Measurements from ENCODE around the gene TARDBP.
"Not testable (repeated sequence)": the region's sequence is repeated elsewhere in the genome, so short reads cannot be mapped to it uniquely, and the experiment has no call there.

Gene TARDBP

DNA sequence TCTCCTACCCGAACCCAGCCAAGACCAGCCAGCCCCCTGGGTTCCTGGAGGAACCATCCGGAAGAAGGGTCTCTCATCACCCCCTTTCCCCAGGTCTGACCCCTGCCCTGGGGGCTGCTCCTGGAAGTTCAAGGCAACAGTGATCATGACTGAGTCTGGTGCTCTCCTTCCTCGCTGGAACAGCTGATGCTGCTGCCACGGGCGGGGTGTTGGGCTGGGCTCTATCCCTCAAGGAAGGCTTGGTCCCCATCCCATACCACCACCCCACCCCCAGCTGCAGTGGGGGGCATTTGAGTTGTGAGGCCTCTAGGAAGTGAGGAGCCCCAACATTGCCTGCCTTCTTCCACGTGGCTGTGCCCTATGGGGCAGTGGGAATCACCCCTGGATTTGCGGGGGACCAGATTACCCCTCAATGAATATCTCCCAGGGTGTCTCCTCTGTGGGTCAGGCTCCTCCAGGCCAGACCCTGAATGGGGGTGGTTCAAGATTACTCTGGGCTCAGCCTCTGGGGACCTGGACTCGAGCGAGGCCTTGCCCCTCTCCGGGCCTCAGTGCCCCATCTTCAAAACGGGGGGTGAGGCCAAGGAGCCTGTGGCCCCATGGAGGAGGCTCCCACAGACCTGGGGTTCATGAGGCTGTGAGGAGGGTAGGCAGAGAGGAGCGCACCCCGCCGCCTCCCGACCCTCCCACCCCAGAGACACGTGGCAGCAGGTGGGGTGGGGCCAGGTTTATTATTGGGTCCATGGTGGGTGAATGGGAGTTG is 31.8 kb downstream of the TARDBP start:
- no peak for DNase-seq

DNA sequence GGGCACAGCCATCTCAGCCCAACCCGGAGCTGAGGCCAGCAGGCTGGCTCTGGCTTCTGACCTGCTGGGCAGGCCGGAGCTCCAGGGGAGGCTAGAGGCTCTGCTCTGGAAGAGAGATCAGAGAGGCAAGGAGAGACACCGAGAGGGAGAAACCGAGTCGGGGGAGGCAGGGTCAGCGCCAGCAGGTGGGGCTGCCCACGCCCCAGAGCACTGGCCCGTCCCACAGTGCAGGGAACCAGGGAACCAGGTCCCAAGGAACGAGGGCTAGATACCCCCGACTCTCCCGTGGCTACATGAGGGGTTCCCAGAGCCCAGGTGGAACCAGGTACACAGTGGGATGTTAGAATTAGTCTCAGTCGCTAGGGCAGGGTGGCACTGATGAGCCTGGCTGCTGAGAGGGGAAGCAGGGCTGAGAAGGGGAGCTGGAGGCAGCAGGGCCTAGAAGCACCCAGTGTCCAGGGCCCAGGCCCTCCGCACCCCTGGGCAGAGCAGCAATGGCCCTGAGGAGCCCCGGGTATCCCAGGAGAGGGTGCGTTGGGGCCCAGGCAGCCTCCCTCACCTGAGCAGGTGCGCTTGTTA is 32.5 kb downstream of the TARDBP start:
- no peak for DNase-seq

DNA sequence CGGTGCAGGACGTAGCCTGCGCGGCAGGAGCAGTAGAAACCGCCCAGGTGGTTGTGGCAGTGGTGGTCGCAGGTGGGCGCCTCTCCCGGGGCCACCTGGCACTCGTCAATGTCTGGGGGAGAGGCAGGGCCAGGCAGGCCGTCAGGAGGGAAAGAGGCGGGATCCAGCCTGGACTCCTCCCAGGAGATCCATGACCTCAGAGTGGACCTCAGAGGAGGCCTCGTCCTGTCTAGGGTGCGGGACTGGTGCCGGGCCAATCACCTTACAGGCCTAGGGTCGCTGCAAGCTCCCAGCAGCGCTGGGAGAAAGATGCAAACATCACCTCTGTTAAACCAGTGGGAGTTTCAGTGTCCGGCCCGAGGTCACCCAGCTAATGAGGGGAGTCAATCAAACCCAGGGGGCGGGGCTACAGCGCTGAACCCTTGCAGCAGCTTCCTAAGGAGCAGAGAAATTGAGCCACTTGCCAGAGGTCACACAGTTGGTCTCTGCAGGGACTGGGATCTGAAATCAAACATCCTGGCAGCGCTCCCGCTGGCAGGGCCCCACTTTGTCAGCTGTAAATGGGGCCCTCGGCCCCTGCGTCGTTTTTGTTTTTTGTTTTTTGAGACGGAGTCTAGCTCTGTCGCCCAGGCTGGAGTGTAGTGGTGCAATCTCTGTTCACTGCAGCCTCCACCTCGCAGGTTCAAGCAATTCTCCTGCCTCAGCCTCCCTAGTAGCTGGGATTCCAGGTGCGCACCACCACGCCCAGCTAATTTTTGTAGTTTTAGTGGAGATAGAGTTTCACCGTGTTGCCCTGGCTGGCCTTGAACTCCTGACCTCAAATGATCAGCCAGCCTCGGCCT is 33.2 kb downstream of the TARDBP start:
- no peak for DNase-seq

DNA sequence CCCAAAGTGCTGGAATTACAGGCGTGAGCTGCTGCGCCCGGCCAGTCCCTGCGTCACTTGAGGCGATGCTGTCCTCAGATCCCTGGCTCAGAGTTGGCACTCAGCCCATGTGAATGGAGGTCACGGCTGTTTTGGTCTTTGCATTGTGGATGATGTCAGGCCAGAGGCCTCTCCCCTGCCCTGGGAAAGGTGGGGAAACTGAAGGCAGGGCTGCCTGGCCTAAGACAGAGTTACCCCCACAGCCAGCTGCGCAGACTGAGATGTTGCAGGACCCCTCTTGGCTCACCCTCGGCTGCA is 33.8 kb downstream of the TARDBP start:
- no peak for DNase-seq

DNA sequence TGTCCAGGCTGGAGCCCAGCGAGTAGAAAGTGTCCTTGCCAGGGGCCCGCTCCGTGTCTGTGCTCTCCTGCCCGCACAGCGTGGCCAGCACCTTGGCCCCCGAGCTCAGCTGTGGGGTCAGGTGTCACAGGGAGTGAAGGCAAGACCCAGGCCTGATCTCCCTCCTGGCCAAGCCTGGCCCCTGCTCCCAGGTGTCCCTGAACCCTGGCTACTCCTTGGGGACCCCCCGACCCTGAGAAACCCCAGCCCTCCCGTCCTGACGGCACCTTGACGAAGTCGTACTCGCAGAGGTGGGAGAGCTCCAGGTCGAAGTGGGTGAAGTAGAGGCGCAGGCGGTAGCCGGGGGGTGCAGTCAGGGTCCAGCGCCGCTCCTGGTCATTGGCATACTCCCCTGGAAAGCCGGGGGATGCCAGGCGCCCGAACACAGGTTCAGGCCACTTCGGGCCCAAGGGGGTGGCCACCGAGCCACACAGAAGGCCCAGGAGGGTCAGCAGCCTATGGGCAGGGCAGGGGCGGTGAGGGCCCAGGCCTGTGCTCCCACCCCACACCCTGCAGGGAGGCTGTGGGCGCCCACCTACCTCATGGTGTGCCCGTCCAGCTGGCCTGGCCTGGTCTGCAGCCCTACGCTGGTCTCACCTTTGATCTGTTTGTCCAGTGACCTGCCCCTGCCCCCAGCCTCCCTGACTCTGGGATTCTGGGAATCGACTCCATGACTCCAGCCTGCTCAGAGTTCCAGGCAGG is 34.3 kb downstream of the TARDBP start, which contains the start of gene MASP2:
Gene MASP2, minus strand, starts transcription at position 615 of the 741 bp plus-strand sequence. Its CDS starts 32 bp downstream, at position 583.
- no peak for DNase-seq

DNA sequence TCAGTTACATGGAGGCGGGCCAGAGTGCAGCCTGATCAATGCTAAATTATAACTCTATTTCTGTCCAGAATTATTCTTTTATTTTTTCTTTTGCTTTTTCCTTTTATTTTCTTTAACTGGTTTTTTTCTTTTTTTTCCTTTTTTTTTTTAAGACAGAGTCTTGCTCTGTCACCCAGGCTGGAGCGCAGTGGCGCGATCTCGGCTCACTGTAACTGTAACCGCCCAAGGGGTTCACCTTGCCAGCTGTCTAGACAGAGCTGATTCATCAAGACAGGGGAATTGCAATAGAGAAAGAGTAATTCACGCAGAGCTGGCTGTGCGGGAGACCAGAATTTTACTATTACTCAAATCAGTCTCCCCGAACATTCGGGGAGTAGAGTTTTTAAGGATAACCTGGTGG is 38.7 kb downstream of the TARDBP start:
- not testable (repeated sequence) for DNase-seq

DNA sequence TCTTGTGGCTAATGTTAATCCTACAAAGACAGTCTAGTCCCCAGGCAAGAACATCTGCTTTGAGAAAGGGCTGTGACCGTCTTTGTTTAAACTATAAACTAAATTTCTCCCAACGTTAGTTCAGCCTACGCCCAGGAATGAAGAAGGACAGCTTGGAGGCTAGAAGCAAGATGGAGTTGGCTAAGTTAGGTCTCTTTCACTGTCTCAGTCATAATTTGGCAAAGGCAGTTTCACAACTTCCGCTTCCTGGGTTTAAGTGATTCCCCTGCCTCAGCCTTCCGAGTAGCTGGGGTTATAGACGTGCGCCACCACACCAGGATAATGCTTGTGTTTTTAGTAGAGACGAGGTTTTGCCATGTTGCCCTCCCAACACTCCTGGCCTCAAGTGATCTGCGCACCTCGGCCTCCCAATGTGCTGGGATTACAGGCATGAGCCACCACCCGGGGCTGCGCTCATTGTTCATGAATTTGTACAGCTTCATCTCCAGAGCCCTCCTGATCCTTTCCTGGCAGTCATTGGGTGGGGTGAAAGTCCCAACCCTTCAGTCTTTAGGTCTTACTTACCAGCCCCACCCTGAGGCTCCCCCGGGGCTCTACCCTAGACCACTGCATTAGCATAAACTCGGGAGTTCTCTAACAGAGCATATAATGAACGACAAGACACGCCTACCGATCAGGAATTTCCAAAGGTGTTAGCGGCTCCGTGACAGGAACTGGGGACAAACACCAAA is 39.5 kb downstream of the TARDBP start:
- DNase-seq: no peak

DNA sequence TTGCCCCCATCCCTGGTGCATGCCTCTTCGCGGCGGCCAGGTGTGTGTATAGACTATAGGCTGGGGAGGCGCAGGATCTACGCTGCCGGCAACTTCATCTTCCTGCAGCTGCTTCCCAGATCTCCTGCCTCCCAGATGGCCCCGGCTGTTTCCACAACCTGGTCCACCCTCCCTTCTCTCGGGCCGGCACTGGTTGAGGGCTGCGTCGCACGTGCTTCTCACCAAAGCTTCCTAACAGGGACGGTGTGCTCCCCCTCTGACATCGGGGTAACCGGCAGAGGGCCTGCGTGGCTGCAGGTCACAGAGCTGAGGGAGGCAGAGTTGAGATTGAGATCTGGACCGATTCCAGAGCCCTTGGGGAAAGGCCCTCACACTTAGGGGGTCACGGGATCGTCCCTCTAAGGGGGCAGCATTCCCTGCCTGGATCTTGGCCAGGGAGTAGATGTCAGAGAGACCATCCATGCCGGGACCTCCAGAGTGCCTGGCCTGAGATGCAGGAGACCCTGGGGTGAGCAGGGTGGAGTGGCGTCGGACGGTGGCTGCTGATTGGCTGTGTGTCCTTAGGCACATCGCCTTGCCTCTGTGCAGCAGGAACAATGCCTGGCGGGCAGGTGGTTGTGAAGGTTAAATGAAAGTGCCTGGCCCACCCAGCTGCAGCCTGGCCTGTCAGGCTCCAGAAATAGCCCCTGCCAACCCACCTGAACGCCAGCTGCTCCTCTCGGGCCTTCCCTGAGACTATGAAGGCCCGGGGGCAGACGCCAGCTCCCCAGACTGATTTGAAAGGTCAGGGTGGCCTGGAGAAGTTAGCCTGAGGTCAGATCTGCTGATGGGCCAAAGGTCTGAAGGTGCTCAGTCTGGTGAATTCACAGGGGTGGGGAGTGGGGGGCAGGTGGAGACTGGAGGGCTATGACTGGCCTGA is 40.6 kb downstream of the TARDBP start:
- DNase-seq: no peak

DNA sequence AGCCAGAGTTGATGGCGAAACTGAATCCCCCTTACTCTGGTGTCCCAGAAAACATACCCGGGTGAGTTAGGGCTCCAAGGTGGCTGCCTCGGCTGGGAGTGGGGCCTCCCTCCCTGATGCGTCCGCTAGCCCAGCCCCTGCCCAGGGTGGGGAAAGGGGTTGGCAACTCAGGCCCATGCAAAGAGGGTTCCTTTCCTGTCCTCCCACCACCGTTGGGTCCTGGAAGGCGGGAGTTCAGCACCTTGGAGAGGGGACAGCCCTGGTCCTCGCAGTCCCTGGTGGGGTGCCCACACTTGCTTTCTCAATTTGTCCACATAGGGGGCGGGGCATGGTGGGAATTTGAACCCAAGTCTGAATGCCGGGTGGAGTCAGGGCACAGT is 41.3 kb downstream of the TARDBP start:
- DNase-seq: no peak

DNA sequence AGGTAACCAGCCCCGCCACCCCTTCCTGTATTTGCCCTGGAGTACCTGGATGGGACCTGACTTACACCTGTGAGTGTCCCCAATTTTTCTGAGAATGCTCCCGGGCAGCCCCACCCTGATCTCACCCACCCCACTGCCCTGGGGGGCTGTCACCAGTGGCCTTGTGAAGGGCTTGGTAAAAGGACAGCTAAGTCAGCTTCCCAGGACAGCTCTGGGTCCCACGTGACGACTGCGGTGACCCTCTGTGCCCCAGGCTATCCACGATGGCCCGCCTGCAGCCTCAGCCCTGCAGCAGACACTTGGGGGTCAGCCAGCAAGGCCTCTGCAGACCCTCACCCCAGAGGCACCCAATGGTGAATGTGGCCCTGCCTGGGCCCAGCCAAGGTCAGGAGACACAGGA is 41.7 kb downstream of the TARDBP start:
- no peak for DNase-seq

DNA sequence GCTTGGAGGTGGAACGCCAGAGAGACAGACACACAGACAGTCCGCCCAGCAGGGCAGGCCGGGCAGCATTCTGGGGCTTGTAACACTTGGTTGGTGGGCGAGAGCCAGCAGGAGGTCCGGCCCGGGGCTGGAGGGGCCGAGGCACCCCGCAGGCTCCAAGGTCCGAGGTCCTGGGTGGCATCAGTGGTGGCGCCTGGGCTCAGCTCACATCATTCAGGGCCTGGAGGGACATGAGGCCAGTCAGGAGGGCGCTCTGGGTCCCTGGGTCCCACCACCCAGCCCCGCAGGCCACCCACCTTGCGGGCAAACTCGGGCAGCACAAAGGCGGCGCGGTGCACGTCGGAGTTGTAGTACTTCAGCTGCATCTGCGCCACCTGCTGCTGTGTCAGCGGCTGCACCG is 42.2 kb downstream of the TARDBP start:
- no peak for DNase-seq

DNA sequence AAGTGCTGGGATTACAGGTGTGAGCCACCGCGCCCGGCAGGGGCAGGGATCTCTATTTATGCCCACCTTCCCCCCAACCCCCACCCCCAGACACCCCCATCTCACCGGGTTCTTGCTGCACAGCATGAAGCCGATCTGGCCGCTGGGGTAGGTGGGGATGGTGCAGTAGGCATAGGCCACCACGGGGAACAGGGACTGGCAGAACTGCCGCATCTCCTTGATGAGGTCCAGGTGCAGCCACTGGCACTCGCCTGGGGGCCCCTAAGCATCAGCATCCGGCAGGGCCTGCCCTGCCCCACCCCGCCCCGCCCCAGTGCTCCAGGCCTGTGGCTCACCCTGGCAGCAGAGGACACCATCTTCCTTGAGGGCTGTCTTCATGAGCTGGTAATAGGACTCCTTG is 43.2 kb downstream of the TARDBP start:
- DNase-seq: no peak

DNA sequence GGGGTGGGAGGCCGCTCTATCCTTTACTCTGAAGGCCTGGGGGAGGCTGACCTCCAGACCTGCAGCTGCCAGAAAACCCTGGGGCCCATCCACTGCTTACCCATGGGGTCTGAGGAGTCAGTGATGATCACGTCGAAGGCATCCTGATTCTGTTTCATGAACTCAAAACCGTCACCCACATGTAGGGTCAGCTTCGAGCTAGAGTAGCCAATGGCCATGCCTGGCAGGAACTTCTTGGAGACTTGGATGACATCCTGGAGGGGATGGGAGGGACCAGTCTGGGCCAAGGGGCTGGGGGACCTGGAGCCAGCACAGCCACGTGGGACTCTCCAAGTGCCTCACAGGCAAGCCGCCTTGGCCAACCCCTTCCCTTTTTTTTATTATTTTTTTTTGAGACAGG is 44.0 kb downstream of the TARDBP start:
- DNase-seq: no peak

DNA sequence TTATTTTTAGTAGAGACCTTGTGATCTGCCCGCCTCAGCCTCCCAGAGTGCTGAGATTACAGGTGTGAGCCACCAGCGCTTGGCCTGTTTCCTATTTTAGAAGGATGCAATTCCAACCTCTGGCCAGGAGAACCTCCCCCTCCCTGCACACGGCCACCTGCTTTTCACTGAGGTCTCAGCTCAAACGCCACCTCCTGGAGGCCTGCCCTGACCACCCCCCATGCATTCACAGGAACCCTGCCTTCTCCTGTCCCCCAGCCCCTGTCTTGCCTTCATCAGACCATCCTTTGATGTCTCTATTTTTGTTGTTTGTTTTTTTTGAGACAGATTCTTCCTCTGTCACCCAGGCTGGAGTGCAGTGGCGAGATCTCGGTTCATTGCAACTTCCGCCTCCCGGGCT is 45.0 kb downstream of the TARDBP start:
- DNase-seq: no peak

DNA sequence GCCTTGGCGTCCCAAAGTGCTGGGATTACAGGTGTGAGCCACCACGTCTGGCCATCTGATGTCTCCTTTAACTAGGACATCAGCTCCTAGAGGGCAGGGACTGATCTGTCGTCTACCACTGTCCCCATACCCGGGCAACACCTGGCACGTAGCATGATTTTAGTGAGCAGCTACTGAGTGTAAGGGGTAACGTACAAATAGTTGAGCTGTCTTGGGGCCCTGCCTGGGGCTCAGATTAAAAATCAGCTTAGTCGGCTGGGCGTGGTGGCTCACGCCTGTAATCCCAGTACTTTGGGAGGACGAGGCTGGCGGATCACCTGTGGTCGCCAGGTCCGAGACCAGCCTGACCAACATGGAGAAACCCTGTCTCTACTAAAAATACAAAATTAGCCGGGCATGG is 45.6 kb downstream of the TARDBP start:
- DNase-seq: no peak

DNA sequence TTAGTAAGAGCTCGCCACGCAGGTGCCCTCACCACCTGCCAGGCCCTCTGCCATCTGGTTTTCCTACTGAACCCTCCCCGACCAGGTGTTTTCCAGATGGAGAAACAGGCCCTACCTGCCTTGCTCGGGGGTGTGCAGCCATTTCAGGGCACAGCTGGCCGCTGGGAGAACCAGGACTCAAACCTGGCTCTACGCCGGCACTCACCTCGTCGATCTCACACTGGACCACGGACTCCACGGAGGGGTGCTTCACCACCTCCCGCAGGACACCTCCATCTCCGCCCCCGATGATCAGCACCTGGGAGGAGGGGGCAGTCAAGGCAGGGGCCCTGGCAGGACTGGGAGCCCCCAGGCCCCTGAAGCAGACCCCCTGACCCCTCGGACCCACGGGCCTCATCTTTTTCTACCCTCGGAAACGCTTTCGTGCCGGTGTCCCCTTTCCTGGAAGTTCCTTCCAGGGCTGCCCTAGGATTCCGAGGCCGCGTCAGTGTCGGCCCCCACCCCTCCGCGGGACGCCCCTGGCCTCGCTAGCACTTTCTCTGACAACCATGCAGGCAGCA is 46.2 kb downstream of the TARDBP start:
- DNase-seq: no peak

DNA sequence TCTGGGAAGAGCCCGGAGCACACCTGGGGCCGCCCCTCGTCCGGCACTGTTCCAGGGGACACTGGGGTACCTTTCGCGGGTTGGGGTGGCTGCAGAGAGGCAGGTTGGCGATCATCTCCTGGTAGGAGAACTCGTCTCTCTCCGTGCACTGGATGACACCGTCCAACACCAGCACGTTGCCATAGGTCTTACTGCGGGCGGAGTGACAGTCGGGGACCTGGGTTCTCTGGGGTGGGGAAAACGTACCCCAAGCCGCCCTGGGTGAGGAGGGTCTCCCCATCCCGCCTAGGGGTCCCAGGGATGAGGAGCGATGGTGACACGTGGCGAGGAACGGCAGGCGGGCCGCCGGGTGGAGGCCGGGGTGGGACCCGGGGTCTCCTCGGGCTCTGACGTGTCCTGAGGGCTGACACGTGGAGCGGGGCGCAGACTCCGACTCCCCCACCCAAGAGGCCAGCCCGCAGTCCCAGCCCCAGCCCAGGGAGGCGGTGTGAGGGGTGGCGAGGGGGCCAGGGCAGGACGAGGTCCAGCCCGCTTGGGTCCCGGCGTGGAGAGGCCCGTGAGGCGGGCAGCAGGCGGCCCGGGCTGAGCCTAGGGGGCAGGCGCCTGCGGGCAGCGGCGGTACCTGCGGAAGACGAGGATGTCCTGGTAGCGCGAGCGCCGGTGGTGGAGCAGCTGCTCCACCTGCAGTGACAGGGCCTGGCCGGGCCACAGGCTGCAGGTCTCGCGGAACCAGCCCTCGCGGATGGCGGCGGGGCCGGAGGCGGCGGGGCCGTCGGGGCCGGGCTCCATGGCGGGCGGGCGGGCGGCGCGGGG is 46.9 kb downstream of the TARDBP start:
- peak in 1 of 2 experiments; percentile 40 for DNase-seq

DNA sequence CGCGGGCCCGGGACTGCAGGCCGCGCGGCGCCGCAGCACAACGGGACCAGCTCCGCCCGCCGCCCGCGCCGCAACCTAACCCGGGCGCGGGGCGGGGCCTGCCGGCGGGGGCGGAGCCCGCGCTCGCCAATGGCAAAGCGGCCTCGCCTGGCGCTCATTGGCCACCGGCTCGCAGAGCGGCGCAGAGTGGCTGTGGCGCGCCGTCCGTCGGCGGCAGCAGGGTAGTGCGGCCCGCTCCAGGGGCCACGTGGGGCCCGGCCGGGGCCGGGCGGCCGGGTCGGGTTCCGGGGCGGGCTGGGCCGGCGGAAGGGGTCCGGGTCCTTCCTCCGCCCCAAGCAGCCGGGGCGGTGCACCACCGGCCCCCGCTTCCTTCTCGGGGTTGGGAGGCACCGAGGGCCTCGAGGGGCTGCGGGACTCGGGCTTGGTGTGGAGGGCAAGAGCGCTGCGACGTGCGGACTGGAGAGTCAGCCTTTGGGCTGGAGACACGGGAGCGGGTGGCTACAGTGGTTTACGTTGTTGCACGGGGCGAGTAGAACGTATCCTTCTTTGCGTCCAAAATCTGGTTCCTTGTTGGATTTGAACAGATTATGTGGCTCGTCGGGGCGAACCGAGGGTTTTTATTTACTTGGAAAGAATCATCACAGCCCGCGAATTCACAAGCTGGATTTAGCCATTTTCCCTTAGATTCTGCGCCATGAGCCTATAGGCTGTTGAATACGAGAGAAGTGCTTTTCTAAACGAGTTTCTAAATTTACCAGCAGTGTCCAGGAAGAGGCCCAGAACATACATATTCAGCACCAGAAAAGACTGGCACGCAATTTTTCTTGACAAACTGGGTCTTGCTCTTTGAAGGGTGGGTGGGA is 47.7 kb downstream of the TARDBP start, which contains the start of gene SRM:
Gene SRM, minus strand, starts transcription at position 51 of the 863 bp plus-strand sequence. CDS start 75 bp downstream, outside the sequence.
- DNase-seq: peak; percentile 83 to 87
